Spleen (tissue), 7 donors: Measurements from ENCODE around the gene GRIP1.

Experiments used
- CTCF ChIP-seq, 11 experiments: fragments of 200-600 bp in 7 of 11; fragments of 450-650 bp in 4 of 11; sonication (generic) in 4 of 11; IDR thresholded peaks in 8 of 11; conservative IDR thresholded peaks in 3 of 11; 1 replicate in 7 of 11; 2 replicates in 4 of 11; pipeline versions ENCODE4 v1.4.0 to v1.8.0; 2016 to 2021; ENCODE audit warnings: antibody characterized with exemption in 11 of 11, inconsistent platforms in 4 of 11, mild to moderate bottlenecking in 1 of 11
- POLR2A ChIP-seq, 3 donors: fragments of 450-650 bp; IDR thresholded peaks; one replicate each; pipeline ENCODE4 v1.5.1; 2017; ENCODE audit warnings: antibody characterized with exemption in 3 of 3, mild to moderate bottlenecking in 1 of 3
- POLR2AphosphoS5 ChIP-seq, 3 donors: sonication (generic); formaldehyde crosslinking; IDR thresholded peaks; one replicate each; pipeline ENCODE4 v1.5.1; 2017; ENCODE audit warnings: antibody characterized with exemption in 3 of 3
- donor health status: DM: no; HTN: no; CAD: no; lungs with moderate emphysema.
- donor health status: DM: no; HTN: no; CAD: no.
- donor health status: DM: no; HTN: no; CAD: no.

GRCh38 chr12:66661357-66661756, 17.5 kb downstream of the GRIP1 start:
- TF ChIP-seq CTCF (IDR thresholded peaks at IDR 0.05 in 8 of 11, conservative IDR thresholded peaks at IDR 0.05 in 3 of 11) = no peak
- no peak for TF ChIP-seq POLR2AphosphoS5 (IDR thresholded peaks at IDR 0.05)
- TF ChIP-seq POLR2A (IDR thresholded peaks at IDR 0.05) = no peak
